PC-3 (cell line): ENCODE results near the gene SMAD7. TPM values are rescaled to one million over a fixed set of nuclear protein-coding genes. Genes with fewer than 3 reads are reported as not detected.

Experiments used
- ATAC-seq: fragments of 200-7000 bp; cut with Tn5 transposase; 2 replicates; pipeline ENCODE4 v1.9.1; 2020; ENCODE audit warnings: mild to moderate bottlenecking, moderate library complexity
- BruUV-seq: library from RNA; stranded (reverse); fragments of 400-500 nt; replicated peaks from 2 replicates; lab custom pipeline; 2021; lab: Mats Ljungman, UMichigan
- CTCF ChIA-PET: fragments of 300-600 bp; sonication (Branson Sonifier 250); formaldehyde crosslinking; loops from one replicate; lab custom pipeline; 2022; ENCODE audit warnings: antibody characterized with exemption; lab: Charles Lee
- POLR2A ChIA-PET: fragments of 300-600 bp; sonication (Branson Sonifier 250); formaldehyde crosslinking; loops from one replicate; lab custom pipeline; 2022; ENCODE audit warnings: antibody characterized with exemption; ENCODE audit not compliant: unreplicated experiment; lab: Charles Lee
- DNase-seq: peaks from one replicate; pipeline ENCODE4 v3.0.0-alpha.2; 2015
- H2AFZ ChIP-seq: fragments of 300-600 bp; sonication (generic); 2 replicates; pipeline ENCODE4 v1.6.0; 2016; ENCODE audit warnings: antibody characterized with exemption, low read length
- H3F3A ChIP-seq: fragments of 300-600 bp; sonication (generic); one replicate; pipeline ENCODE4 v1.6.0; 2017; ENCODE audit warnings: antibody characterized with exemption, low read length, control low read depth, mild to moderate bottlenecking; ENCODE audit not compliant: unreplicated experiment
- H3K27ac ChIP-seq: fragments of 300-600 bp; sonication (generic); 2 replicates; pipeline ENCODE4 v1.5.1; 2016; ENCODE audit warnings: mild to moderate bottlenecking, low read length
- H3K27me3 ChIP-seq: fragments of 300-600 bp; sonication (generic); 2 replicates; pipeline ENCODE4 v1.6.1; 2016; ENCODE audit warnings: low read length, mixed read lengths
- H3K36me3 ChIP-seq: fragments of 300-600 bp; sonication (generic); 2 replicates; pipeline ENCODE4 v1.6.1; 2016; ENCODE audit warnings: low read depth, mixed run types, low read length, mixed read lengths
- H3K4me1 ChIP-seq: fragments of 300-600 bp; sonication (generic); 2 replicates; pipeline ENCODE4 v1.5.1; 2016; ENCODE audit warnings: low read length; ENCODE audit not compliant: insufficient read depth
- H3K4me2 ChIP-seq: fragments of 300-600 bp; sonication (generic); 2 replicates; pipeline ENCODE4 v1.6.0; 2016; ENCODE audit warnings: low read length
- H3K4me3 ChIP-seq: fragments of 300-600 bp; sonication (generic); 2 replicates; pipeline ENCODE4 v1.5.1; 2016; ENCODE audit warnings: mild to moderate bottlenecking, low read length, mixed read lengths
- H3K79me2 ChIP-seq: fragments of 300-600 bp; sonication (generic); 2 replicates; pipeline ENCODE4 v1.6.1; 2017; ENCODE audit warnings: low read length, mixed read lengths
- H3K9ac ChIP-seq: fragments of 300-600 bp; sonication (generic); 2 replicates; pipeline ENCODE4 v1.6.0; 2016; ENCODE audit warnings: mild to moderate bottlenecking, low read length
- H3K9me2 ChIP-seq: fragments of 300-600 bp; sonication (generic); replicated peaks from 2 replicates; pipeline ENCODE4 v1.6.1; 2016; ENCODE audit warnings: mixed run types, low read length, mixed read lengths
- H3K9me3 ChIP-seq: fragments of 300-600 bp; sonication (generic); 2 replicates; pipeline ENCODE4 v1.6.1; 2016; ENCODE audit warnings: low read length, mixed read lengths
- H4K20me1 ChIP-seq: fragments of 300-600 bp; sonication (generic); 2 replicates; pipeline ENCODE4 v1.6.1; 2016; ENCODE audit warnings: low read length, mixed read lengths
- CTCF ChIP-seq: fragments of 300-600 bp; sonication (generic); conservative IDR thresholded peaks from 2 replicates; pipeline ENCODE4 v1.5.1; 2017; ENCODE audit warnings: antibody characterized with exemption, low read depth, mild to moderate bottlenecking, low read length
- EZH2 ChIP-seq: fragments of 300-600 bp; sonication (generic); IDR thresholded peaks from one replicate; pipeline ENCODE4 v1.6.1; 2017; ENCODE audit warnings: antibody characterized with exemption, mild to moderate bottlenecking, low read length; ENCODE audit not compliant: unreplicated experiment
- EZH2phosphoT487 ChIP-seq: fragments of 300-600 bp; sonication (generic); IDR thresholded peaks from 2 replicates; pipeline ENCODE4 v1.6.1; 2018; ENCODE audit warnings: mild to moderate bottlenecking, antibody characterized with exemption, low read length, borderline replicate concordance
- intact Hi-C: fragments of 100-400 bp; cut with micrococcal nuclease; formaldehyde crosslinking; loops from 2 replicates; pipeline ENCODE4 v1.9.0; 2023
- total RNA-seq: library from RNA; depleted of rRNA; stranded (reverse); fragments of >200 nt; gene quantifications from 2 replicates; pipeline ENCODE4 v1.2.3, GENCODE V29; 2014

SMAD7 gene
- total RNA-seq, 1 experiment from 2014 or later = 9.4 TPM

GRCh38 chr18:48941672-48942071 lies 9.1 kb downstream of the SMAD7 start:
- H3K9ac ChIP-seq = no peak overlapping the region

DNA sequence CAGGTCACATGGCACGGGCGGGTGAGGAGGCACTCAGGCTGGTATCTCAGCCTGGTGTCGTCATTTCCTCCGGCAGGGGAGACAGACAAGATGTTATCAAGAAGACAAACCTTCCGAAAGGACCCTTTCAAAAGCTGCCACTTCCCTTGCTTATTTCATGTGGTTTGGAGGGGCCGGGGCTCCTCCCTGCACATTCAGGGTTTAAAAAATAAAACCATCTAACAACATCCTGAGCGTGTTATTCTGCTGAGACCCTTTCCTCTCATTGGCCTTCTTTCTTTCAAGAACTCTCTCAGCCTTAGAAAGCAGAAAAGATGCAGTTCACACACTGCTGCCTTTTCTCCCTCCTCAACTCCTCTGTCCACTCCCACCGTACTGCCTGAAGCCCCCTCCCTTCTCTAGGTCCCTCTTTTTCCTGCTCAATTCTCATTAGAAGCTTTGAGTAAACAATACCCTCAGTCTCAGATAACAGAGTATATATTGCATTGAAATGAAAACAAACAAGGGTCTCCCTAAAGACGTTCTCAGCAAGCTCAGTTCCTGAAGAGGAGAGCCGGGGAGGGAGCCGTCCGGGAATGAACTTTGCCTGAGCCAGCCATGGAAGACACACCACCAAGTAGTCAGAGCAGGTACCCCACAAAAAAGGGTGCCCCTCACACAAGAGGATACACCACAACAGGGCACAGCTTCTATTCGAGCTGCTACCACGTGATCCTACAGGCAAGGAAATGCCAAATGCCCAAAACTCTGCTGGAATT lies 9.7 kb downstream of the SMAD7 start:
- POLR2A ChIA-PET = no interaction called here
- BruUV-seq = no TSS peak

More at GRCh38 chr18:48941672-48942071, 9.1 kb downstream of the SMAD7 start:
- H3K79me2 ChIP-seq = peaks cover 19% of the 10 kb centered on the region
- no peak for DNase-seq
- intact Hi-C loops = loop anchor here (10.0 kb wide), 1 partner anchor 103 kb away; no protein-coding TSS in a partner anchor
- H3K4me3 ChIP-seq = no peak overlapping the region
- H3K9me3 ChIP-seq = no peaks in the 10 kb centered on the region
- no peaks in the 10 kb centered on the region for H3K36me3 ChIP-seq
- CTCF ChIA-PET = interaction anchor here (0.6 kb wide), 1 partner anchor 11 kb away, joined by 12 read pairs; no protein-coding TSS in a partner anchor
- H4K20me1 ChIP-seq = no peaks in the 10 kb centered on the region
- H3K4me2 ChIP-seq = peak overlapping the region; percentile 55
- peaks cover 42% of the 10 kb centered on the region for H3K4me1 ChIP-seq
- no TSS peak for BruUV-seq
- POLR2A ChIA-PET = no interaction called here
- no peak for TF ChIP-seq EZH2
- TF ChIP-seq CTCF = no peak
- no peak for TF ChIP-seq EZH2phosphoT487
- H2AFZ ChIP-seq = no peak overlapping the region
- no peaks in the 10 kb centered on the region for H3F3A ChIP-seq
- no peak overlapping the region for H3K27ac ChIP-seq
- no peak for ATAC-seq
- H3K27me3 ChIP-seq = no peaks in the 10 kb centered on the region
- H3K9me2 ChIP-seq = no peaks in the 10 kb centered on the region

More for the DNA sequence above, 9.7 kb downstream of the SMAD7 start:
- peaks cover 36% of the 10 kb centered on the region for H3K4me1 ChIP-seq
- H3K9ac ChIP-seq = no peak overlapping the region
- no peak overlapping the region for H2AFZ ChIP-seq
- H4K20me1 ChIP-seq = no peaks in the 10 kb centered on the region
- TF ChIP-seq EZH2phosphoT487 (no peak), CTCF (no peak), EZH2 (no peak)
- no peaks in the 10 kb centered on the region for H3K9me2 ChIP-seq
- H3K79me2 ChIP-seq = peaks cover 18% of the 10 kb centered on the region
- no peaks in the 10 kb centered on the region for H3K27me3 ChIP-seq
- no peak for ATAC-seq
- CTCF ChIA-PET = no interaction called here
- no peak overlapping the region for H3K4me3 ChIP-seq
- no peak overlapping the region for H3K27ac ChIP-seq
- no peaks in the 10 kb centered on the region for H3K36me3 ChIP-seq
- no peak overlapping the region for H3K4me2 ChIP-seq
- H3F3A ChIP-seq = no peaks in the 10 kb centered on the region
- DNase-seq = no peak
- H3K9me3 ChIP-seq = no peaks in the 10 kb centered on the region
- intact Hi-C loops = loop anchor here (10.0 kb wide), 1 partner anchor 104 kb away; no protein-coding TSS in a partner anchor
